ENCODE results near the gene CDH20.

DNA sequence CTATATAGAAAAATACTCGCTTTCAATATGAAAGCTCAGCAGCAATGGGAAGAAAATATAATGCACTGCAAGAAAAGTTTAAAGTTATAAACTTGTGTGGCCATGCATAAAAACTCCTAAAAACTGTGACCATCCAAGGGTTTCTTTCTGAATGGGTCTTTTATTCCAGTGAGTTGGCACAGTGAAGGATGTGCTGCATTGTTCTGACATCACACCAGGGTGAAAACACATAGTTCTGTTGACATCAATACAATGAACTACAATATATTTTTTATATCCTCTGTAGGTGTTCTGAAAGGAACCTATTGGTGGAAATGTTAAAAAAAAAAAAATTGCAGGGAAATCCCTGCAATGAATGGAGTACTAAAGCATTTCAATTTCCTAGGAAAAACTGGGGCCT lies 80.2 kb downstream of the CDH20 start:
- TF ChIP-seq, protein P1, sequence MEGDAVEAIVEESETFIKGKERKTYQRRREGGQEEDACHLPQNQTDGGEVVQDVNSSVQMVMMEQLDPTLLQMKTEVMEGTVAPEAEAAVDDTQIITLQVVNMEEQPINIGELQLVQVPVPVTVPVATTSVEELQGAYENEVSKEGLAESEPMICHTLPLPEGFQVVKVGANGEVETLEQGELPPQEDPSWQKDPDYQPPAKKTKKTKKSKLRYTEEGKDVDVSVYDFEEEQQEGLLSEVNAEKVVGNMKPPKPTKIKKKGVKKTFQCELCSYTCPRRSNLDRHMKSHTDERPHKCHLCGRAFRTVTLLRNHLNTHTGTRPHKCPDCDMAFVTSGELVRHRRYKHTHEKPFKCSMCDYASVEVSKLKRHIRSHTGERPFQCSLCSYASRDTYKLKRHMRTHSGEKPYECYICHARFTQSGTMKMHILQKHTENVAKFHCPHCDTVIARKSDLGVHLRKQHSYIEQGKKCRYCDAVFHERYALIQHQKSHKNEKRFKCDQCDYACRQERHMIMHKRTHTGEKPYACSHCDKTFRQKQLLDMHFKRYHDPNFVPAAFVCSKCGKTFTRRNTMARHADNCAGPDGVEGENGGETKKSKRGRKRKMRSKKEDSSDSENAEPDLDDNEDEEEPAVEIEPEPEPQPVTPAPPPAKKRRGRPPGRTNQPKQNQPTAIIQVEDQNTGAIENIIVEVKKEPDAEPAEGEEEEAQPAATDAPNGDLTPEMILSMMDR (IDR thresholded peaks at IDR 0.05), result no peak
- TF ChIP-seq EP300 (IDR thresholded peaks at IDR 0.05) (no peak), POLR2AphosphoS5 (IDR thresholded peaks at IDR 0.05) (no peak)

All from stomach (tissue), 4 donors.